ENCODE data around the gene NRXN3. TPM values are rescaled to one million over a fixed set of nuclear protein-coding genes. Genes with fewer than 3 reads are reported as not detected.

Gene NRXN3
- total RNA-seq, 1 donor from 2014 or later = 5.9 TPM

DNA sequence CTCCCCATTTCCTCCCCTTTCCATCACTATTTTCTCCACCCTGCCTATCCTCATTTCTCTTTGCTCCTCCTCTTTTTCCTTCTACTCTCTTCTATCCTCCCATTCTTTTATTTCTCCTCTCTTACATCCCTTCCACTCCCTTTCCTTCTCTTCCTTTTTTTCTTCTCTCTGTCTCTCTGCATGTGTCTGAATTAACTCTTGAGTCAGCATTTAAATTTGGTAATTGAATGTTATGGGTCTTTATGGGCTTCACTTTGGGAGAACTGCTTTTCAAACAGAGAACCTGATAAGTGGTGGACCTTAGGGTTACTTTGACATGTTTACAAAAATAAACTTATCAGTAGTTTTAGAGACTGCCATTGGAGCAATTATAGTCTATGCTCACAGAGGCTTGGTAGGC is 992.7 kb downstream of the NRXN3 start:
- H3K27ac ChIP-seq = no peak overlapping the region

DNA sequence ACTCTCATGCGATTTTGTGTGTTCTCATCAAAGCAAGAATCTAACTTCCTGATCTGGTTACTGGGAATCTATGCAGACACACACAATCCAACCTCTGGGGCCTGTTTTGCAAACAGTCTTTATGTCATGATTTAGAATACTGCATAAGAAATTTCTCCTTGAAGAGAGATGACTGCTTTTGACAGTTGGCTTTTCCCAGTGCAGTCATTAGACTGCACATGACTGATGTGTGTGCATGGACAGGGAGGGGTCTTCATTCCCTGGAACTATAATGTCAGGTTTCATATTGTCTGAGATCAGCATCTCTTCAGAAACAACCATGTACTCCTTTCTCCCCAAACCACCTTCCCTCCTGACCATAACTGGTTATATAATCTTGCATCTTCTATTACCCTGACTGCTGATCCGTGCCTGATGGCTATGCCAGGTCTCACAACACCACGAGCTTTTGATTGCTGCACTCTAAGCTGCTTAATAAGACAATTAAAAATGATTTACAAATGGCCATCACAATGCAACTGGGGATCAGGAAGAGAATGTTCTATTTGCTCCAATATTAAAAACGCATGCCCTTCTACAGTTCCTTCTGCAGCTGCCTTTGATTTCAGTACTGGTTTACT is 995.4 kb downstream of the NRXN3 start:
- Histone ChIP-seq H3K4me2 (no peak overlapping the region), H3K27ac (no peak overlapping the region), H3K36me3 (no peaks in the 10 kb centered on the region), H3K4me1 (no peaks in the 10 kb centered on the region), H3F3A (ENCODE audit: low read depth) (no peaks in the 10 kb centered on the region), H3K27me3 (no peaks in the 10 kb centered on the region), H2AFZ (replicated peaks) (no peak overlapping the region), H3K9ac (no peak overlapping the region), H3K9me3 (ENCODE audit: low read depth) (no peaks in the 10 kb centered on the region), H3K79me2 (ENCODE audit: low read depth) (no peaks in the 10 kb centered on the region), H4K20me1 (ENCODE audit: low read depth) (no peaks in the 10 kb centered on the region), H3K4me3 (no peak overlapping the region)
- no peak overlapping the region for H3K27ac Mint-ChIP-seq
- H3K4me3 Mint-ChIP-seq = no peak overlapping the region
- DNase-seq (ENCODE audit: low spot score) = no peak
- no peaks in the 10 kb centered on the region for H3K36me3 Mint-ChIP-seq
- no peaks in the 10 kb centered on the region for H3K27me3 Mint-ChIP-seq (ENCODE audit: insufficient read depth, low read depth)
- no peaks in the 10 kb centered on the region for H3K4me1 Mint-ChIP-seq
- TF ChIP-seq EZH2 (IDR thresholded peaks at IDR 0.05) (no peak), EZH2phosphoT487 (IDR thresholded peaks at IDR 0.05) (no peak)
- TF ChIP-seq, protein P1, sequence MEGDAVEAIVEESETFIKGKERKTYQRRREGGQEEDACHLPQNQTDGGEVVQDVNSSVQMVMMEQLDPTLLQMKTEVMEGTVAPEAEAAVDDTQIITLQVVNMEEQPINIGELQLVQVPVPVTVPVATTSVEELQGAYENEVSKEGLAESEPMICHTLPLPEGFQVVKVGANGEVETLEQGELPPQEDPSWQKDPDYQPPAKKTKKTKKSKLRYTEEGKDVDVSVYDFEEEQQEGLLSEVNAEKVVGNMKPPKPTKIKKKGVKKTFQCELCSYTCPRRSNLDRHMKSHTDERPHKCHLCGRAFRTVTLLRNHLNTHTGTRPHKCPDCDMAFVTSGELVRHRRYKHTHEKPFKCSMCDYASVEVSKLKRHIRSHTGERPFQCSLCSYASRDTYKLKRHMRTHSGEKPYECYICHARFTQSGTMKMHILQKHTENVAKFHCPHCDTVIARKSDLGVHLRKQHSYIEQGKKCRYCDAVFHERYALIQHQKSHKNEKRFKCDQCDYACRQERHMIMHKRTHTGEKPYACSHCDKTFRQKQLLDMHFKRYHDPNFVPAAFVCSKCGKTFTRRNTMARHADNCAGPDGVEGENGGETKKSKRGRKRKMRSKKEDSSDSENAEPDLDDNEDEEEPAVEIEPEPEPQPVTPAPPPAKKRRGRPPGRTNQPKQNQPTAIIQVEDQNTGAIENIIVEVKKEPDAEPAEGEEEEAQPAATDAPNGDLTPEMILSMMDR (IDR thresholded peaks at IDR 0.05) = no peak
- no peaks in the 10 kb centered on the region for H3K9me3 Mint-ChIP-seq

More for the DNA sequence above, 992.7 kb downstream of the NRXN3 start:
- Histone ChIP-seq H3K9ac (no peak overlapping the region), H3K4me1 (no peaks in the 10 kb centered on the region), H3K4me2 (no peak overlapping the region), H4K20me1 (ENCODE audit: low read depth) (no peaks in the 10 kb centered on the region), H3K4me3 (no peak overlapping the region), H3F3A (ENCODE audit: low read depth) (no peaks in the 10 kb centered on the region), H3K27me3 (peaks cover 6% of the 10 kb centered on the region), H3K79me2 (ENCODE audit: low read depth) (no peaks in the 10 kb centered on the region), H2AFZ (replicated peaks) (no peak overlapping the region), H3K36me3 (no peaks in the 10 kb centered on the region), H3K9me3 (ENCODE audit: low read depth) (no peaks in the 10 kb centered on the region)
- no peak overlapping the region for H3K27ac Mint-ChIP-seq
- H3K4me3 Mint-ChIP-seq = no peak overlapping the region
- H3K9me3 Mint-ChIP-seq = no peaks in the 10 kb centered on the region
- H3K36me3 Mint-ChIP-seq = no peaks in the 10 kb centered on the region
- no peak for DNase-seq (ENCODE audit: low spot score)
- no peaks in the 10 kb centered on the region for H3K4me1 Mint-ChIP-seq
- TF ChIP-seq EZH2 (IDR thresholded peaks at IDR 0.05) = no peak
- TF ChIP-seq, protein P1 (IDR thresholded peaks at IDR 0.05) = no peak
- TF ChIP-seq EZH2phosphoT487 (IDR thresholded peaks at IDR 0.05) = no peak
- no peaks in the 10 kb centered on the region for H3K27me3 Mint-ChIP-seq (ENCODE audit: insufficient read depth, low read depth)

DNA sequence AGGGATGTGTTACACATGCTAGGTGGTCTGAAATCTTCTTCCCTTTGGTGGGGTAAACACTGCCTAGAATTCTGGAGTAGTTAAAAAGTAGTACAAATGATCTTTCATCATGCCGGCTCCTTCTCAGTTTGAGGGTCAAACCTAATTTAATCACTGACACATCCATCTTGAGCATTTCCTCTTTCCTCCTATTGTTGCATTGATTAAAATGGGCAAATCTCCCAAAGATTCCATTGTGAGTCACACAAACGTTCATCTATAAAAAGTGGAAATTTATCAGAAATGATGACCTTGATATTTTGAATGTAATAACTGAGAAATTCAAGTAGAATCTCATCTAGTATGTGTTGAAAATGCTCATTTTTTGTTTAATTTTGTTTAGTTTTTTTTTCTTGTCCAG is 996.0 kb downstream of the NRXN3 start:
- Histone ChIP-seq H3K4me3 (no peak overlapping the region), H4K20me1 (ENCODE audit: low read depth) (no peaks in the 10 kb centered on the region), H3K36me3 (no peaks in the 10 kb centered on the region), H3K9ac (no peak overlapping the region), H3K27me3 (no peaks in the 10 kb centered on the region), H3K79me2 (ENCODE audit: low read depth) (no peaks in the 10 kb centered on the region), H3K4me2 (no peak overlapping the region), H3F3A (ENCODE audit: low read depth) (no peaks in the 10 kb centered on the region), H3K9me3 (ENCODE audit: low read depth) (no peaks in the 10 kb centered on the region), H2AFZ (replicated peaks) (no peak overlapping the region), H3K4me1 (no peaks in the 10 kb centered on the region), H3K27ac (no peak overlapping the region)
- Mint-ChIP-seq H3K36me3 (no peaks in the 10 kb centered on the region), H3K27me3 (ENCODE audit: insufficient read depth, low read depth) (no peaks in the 10 kb centered on the region), H3K9me3 (no peaks in the 10 kb centered on the region), H3K4me1 (no peaks in the 10 kb centered on the region), H3K4me3 (no peak overlapping the region), H3K27ac (no peak overlapping the region)
- no peak for TF ChIP-seq EZH2phosphoT487 (IDR thresholded peaks at IDR 0.05)
- TF ChIP-seq, protein P1 (IDR thresholded peaks at IDR 0.05) = no peak
- no peak for TF ChIP-seq EZH2 (IDR thresholded peaks at IDR 0.05)
- DNase-seq (ENCODE audit: low spot score) = no peak
